Fibroblast of pulmonary artery (primary cell): ENCODE measurements around the gene TRMO.

Experiments used
- DNase-seq: peaks from one replicate; pipeline ENCODE4 v3.0.0-alpha.2; 2010; ENCODE audit warnings: low read depth
- H3K4me3 ChIP-seq: replicated peaks from 2 replicates; pipeline ENCODE4 v1.5.1; 2011; ENCODE audit warnings: low read depth, mild to moderate bottlenecking, control low read depth, low read length, moderate library complexity
- TF ChIP-seq, protein P1 (sequence below): IDR thresholded peaks from 2 replicates; pipeline ENCODE4 v1.5.1; 2011; ENCODE audit warnings: mild to moderate bottlenecking, control low read depth, low read length, inconsistent platforms; ENCODE audit errors: missing control alignments

The TRMO gene

DNA sequence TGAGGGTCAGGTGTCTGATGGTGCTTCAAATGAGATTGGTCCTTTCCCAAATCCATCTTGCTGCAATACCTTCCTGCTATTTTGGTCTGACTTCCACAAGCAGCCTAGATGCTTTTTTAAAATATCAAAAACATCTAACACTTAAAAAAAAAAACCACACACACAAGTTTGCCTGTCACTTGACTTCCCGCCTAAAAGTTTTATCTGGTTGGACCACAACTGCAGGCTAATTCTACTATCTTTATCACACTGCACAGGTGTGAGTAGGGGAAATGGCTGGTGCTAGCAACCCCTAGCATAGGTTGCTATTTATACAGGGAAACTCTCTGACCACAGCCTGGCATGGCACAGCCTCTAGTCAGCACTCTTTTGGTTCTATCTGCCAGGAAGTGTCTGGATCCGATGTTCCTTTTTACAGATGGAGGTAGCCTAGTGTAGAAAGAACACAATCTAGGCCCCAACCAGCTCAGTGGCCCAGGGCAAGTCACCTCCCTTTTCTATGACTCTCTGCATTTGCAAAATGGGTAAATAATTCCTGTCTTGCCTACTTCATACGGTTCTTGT is 15.9 kb upstream of the TRMO start, which contains the start of gene HEMGN:
HEMGN (minus strand) TSS at position 92 of the 564 bp plus-strand sequence; CDS start at position 56, 36 bp downstream.
- no peak within 1 kb of the TSS for H3K4me3 ChIP-seq
- TF ChIP-seq, protein P1, sequence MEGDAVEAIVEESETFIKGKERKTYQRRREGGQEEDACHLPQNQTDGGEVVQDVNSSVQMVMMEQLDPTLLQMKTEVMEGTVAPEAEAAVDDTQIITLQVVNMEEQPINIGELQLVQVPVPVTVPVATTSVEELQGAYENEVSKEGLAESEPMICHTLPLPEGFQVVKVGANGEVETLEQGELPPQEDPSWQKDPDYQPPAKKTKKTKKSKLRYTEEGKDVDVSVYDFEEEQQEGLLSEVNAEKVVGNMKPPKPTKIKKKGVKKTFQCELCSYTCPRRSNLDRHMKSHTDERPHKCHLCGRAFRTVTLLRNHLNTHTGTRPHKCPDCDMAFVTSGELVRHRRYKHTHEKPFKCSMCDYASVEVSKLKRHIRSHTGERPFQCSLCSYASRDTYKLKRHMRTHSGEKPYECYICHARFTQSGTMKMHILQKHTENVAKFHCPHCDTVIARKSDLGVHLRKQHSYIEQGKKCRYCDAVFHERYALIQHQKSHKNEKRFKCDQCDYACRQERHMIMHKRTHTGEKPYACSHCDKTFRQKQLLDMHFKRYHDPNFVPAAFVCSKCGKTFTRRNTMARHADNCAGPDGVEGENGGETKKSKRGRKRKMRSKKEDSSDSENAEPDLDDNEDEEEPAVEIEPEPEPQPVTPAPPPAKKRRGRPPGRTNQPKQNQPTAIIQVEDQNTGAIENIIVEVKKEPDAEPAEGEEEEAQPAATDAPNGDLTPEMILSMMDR = no peak
- no peak for DNase-seq

DNA sequence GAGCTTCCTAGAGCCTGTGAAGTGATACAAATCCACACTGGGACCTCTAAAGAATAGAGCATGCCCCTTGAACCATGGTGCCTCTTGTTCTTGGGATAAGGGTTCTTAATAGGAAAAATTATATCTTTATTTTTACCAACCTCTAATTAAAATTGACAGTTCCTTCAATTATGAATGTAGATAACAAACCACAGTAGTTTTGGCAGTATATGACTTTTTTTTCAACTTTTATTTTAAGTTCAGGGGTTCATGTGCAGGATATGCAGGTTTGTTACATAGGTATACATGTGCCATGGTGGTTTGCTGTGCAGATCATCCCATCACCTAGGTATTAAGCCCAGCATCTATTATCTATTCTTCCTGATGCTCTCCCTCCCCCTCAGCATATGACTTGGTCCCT is 14.7 kb upstream of the TRMO start:
- no peak for DNase-seq
- no peak overlapping the region for H3K4me3 ChIP-seq
- TF ChIP-seq, protein P1 = no peak

DNA sequence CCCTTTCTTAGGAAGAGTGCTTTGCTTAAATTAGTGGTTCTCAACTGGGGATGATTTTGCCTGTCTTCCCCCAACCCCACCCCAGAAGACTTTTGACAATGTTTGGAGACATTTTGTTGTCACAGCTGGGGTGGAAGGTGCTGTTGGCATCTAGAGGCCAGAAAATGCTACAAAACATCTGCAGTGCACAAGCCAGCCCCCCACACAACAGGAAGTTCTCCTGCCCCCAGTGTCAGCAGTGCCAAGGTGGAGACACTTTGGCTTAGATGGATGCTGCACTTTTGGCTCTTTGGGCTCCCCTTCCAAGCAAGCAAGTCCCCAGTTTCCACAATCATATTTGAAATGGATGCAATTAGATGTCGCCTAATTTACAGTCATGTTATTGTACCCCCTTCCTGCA is 13.0 kb upstream of the TRMO start:
- no peak for DNase-seq
- no peak overlapping the region for H3K4me3 ChIP-seq
- TF ChIP-seq, protein P1 = no peak

DNA sequence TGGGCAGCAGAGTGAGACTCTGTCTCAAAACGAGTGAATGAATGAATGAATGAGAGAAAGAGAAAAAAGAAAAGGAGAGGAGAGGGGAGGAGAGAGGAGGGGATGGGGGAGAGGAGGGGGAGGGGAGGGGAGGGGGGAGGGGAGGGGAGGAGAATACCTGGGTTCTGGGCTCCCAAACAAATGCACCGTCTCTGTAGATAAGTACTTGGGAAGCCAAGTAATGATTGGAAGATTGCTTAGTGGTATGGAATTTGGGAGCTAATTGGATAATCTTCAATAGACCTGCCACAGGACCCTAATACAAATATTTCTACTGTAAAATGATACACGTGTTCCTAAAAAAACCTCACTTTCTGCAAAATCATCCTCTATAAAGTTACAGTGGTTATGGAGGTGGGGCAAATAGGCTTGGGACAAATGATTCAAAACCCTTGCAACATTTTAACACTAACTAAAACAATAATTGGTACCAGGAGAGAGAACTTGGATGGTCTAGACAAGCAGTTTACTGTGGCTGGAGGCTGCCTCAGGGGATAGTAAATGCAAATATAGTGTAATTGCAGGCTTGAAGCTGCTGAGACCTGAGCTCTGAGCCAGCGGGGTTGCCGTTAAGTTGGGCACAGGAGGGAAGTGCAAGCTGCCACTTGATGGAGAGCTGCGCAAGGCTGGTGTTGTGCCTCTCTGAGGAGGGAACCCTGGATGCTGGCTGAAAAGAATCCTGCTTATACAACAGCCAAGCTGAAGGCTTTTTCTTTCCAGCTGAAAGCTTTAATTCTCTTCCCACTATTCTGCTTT is 12.2 kb upstream of the TRMO start:
- no peak for DNase-seq
- TF ChIP-seq, protein P1 = no peak
- H3K4me3 ChIP-seq = no peak overlapping the region

DNA sequence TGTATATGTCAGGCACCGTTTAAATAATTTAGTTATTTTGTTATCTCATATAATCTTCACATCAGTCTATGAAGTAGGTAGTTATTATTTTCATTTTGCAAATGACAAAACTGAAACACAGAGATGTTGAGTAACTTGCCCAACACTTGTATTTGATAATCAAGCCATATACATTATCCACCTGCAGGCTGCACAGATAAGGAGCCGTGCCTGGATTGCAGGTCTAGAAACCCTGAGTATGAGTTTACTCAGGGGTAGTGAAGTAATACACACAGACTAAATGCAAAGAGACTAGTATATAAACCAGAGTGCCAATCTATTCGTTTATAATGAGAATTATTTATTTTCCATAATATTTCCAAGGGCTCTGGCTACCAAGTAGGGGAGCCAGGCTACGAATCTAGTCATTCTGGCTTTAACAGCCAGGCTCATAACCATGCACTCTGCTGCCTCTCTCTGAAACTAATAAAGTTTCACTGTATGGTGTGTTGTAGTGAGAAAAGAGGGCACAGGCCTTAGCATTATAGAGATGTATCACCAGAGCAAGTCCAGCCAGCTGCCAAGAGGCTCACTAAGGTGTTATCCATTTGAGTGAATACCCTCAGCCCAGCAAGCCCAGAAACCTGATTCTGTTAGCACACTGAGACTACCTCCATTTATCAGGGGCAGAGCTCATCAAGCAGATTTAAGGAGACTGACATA is 11.1 kb upstream of the TRMO start:
- DNase-seq = no peak
- TF ChIP-seq, protein P1 = no peak
- no peak overlapping the region for H3K4me3 ChIP-seq

DNA sequence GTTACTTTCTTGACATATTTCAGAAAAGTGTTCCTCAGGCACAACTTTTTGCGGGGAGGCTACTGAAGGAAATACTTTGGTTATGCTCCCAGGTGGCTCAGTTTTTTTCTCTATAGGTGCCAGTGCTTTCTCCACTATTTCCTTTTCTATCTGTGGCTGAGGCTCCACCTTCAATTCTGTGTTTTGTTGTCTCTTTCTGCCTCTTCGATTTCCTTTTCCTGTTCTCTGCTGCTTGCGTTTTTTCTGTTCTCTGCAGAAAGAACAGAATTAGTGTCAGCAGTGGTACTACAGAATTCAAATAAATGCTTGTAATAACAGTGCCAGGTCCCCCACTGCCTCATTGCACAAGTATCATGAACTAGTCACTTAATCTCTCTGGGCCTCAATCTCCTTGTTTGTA is 8.7 kb upstream of the TRMO start:
- H3K4me3 ChIP-seq = no peak overlapping the region
- TF ChIP-seq, protein P1 = no peak
- no peak for DNase-seq
